GM18498 (cell line): ENCODE measurements around the gene ARL15.

ENCODE experiments used
- ATAC-seq: cut with Tn5 transposase; IDR thresholded peaks from one replicate; pipeline ENCODE4 v1.9.1; 2021; ENCODE audit warnings: mild to moderate bottlenecking, moderate library complexity; ENCODE audit not compliant: unreplicated experiment

The ARL15 gene

DNA sequence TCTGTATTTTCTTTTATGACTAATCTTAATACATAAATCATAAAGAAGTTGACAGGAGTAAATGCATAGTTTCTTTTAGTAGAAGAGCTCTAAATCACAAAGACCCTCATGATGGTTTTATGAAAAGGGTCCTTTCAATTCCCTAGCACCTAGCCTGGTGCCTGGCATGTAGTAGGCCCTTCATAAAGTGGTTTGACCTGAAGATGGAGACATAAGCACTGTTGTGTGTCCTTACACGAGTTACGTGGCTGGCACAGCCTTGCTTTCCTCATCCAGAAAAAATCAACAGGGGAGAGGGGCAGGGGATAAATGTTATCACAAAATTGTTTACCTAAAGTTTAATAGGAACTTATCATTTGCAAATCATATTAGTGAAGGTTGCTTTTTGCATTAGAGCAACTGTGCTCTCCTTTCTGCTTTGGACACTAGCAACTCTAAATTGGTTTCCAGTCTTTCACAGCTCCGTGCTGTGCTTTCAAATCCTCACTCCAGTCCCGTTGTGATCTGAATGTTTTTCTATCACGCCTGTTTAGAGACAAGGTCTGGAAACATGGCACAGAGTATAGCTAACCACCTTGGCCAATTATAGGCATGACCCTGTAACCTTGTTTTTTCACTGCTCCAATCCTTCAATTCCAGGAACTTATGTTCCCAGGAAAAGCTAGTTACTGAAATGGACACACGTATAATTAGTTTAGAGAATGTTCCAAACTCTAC, 55.7 kb downstream of the ARL15 start:
- no peak for ATAC-seq

GRCh38 chr5:54251981-54252380, 58.4 kb downstream of the ARL15 start:
- no peak for ATAC-seq

- ATAC-seq = peak; percentile 52
Observed at GRCh38 chr5:54249210-54250028, 61.0 kb downstream of the ARL15 start.

DNA sequence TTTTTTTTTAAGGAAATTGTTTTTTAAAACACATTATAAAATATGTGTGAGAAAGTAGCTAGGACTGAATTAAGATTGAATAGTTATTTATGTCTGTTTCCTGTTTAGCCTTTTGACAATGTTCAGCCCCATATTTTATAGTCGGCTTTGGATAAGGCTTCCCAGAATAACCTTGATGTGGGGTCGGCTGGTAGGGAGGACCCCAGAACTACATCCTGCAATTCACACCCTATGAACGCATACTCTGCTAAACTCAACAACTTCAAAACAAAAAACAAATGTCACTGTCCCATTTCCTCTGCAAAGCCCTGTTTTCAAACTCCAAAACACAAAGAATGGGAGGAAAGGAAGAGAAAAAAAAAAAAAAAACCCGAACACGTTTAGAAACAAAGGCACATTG, 63.1 kb downstream of the ARL15 start:
- no peak for ATAC-seq

GRCh38 chr5:54243483-54244080, 66.8 kb downstream of the ARL15 start:
- peak; percentile 54 for ATAC-seq

- no peak for ATAC-seq
Observed at GRCh38 chr5:54242297-54242696, 68.1 kb downstream of the ARL15 start.

DNA sequence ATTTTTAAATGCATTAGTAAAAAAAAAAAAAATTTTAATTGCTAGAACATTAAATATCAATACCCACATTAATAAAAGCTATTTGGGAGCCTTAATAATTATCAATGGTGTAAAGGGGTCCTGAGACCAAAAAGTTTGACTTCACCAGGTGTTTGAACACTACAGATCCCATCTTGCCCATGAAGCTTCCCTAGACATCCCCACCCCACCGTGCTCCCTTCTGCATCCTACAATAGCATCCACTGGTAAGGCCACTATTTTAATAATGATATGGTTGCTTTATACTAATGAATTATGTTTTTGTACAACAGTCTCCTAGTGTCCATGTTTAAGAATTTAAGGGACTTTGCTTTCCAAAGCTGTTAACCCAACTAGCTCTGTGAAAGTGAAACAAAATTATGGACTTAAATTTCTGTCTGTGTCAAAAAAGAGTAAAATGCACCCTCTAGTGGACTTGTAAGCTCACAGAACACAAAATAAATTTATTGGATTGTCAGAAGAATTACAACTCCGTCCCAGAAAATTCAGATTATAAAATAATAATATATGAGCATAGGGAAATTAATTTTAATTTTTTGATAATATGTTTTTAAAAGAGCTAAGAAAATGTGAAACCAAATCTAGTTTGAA, 76.0 kb downstream of the ARL15 start:
- ATAC-seq = peak; percentile 71

DNA sequence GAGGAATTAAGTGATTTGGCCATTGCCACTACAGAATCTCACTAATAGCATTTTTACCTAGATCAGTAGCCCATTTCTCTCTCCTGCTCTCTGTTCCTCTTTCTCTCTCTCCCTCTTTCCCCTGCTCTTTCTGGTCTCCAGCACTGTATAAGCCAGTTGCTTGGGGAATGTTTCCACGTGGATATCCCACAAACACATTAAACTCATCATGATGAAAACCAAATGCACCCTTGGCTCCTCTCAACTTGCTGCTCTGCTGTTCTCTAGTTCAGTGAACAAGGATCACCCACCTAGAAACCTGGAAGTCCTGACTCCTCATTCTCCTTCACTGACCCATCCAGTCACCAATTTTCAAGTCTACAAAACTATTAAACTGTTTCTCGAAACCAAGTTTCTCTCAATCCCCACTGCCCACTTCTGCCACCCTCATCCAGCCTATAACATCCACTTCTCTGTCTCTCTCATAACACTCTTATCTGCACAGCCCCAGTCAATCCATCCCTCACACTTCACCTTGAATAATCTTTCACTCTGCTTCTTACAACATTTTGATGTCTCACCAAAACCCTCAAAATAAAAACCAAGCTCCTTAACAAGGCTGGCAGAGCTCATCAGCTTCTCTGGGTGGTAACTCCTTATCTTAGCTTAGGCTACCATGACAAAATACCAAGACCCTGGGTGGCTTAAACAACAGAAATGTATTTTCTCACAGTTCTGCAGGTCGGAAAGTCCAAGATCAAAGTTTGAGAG, 79.3 kb downstream of the ARL15 start:
- ATAC-seq = no peak

DNA sequence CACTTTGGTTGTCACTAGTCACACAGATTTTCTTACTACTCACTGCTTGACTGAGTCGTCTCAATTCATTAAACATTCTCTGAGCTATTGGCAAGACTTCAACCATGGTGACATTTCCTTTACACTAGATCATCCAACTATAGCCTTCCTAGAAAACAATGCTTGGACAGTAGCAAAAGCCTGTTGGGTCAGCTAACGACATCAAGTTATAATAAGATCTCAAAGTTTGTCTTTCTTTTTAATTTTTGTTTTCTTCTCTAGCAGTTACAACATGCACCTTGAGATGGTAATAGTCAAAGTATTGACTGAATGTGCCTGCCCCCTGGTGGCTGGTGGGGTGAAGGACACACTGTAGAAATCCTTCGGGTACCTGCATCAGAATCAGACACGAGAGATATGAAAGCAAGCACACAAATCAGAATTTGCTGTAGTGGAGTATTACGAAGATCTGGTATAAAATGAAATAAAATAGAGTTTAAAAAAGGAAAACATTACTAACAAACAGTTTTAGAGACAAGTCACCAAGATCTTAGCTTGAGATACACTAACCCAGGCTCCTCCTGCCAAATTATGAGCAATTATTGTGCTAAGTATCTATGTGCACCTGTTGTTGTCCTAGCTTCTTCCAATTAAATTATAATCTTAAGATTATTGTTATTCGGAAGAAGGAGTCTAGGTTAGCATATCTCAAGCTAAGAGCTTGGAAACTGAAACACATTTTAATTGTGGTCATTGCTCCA, 81.2 kb downstream of the ARL15 start:
- ATAC-seq = peak; percentile 96

GRCh38 chr5:54227759-54228158, 82.6 kb downstream of the ARL15 start:
- ATAC-seq = no peak

DNA sequence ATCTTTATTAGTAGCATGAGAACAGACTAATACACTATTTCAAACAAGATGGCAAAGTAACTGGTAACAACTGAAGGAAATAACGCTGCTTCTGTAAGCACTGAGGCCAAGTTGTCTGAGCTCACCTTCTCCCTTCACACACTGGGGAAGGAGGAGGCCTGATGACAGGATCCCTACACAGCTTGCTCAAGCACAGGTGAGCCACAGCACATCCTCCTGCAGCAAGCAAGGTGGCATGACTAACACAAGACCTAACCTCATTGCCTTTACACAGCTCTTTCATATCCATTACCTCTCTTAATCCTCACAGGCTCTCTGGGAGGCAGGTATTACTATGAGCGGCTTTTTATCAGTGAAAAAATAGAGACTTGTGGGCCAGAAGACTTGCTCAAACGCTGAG, 83.3 kb downstream of the ARL15 start:
- ATAC-seq = no peak

DNA sequence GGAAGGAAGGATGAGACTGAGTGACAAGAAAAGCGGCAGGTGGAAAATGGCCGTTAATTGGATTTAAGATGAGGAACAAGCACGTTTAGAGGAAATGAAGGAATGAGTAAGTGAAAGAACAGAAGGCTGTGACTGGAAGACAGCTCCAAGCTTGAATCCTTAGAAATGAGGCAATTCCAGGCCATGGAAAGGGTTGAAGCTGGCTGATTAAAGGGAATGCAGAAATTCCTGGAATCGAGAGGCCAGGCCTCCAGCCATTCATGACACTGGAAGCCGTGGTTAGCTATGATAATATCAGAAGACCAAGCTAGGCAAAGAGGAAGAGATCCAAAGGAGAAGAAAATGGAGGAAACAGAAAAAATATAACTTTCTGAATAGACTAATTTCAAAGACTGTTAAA, 84.2 kb downstream of the ARL15 start:
- no peak for ATAC-seq

DNA sequence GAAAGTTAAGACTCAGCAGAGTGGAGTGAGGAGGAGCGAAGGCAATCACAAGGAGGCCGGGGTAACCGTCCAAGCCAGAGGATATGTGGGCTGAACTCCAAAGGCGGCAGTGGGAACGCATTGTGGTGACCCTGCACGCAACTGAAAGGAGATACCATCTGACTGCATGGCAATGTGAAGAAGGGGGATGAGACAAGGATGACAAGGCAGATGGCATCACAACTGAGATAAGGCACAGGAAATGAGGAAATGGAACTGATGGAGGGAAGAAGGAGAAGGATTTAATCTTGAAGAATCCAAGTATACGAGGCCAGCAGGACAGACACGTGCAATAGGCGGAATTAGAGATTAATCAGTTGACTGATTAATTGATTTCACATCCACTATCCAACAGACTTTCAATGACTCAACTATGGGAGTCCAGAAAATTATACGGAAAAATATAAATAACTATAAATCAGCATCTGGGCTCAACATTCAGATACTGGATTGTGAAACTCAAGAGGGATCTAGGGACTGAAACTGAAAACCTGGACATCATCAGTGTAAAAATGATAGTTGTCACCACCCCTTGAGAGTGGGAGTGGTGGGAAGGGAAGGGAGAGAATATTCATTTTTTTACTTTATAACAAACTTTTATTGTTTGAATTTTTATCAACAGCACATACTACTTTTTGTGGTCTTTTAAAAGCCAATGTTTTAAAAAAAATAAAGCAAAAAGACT, 86.1 kb downstream of the ARL15 start:
- ATAC-seq = no peak

DNA sequence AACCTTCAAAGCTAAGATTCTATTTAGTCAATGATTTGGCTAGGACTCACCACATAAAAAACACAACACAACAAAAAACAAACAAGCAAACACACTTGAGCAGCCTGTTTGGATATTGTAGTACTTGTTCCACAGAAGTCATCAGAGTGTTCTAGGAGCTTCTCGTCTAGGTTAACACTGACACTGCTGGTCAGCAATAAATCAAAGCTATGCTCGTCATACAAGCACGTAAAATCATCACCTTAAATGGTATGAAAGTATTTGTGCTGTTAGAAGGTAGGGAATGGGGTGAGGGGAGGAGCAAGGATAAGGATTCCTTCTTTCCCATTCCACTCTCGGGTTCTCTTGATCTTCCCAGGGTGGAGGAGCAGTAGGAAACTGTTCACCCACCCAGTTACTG, 88.0 kb downstream of the ARL15 start:
- ATAC-seq = no peak

DNA sequence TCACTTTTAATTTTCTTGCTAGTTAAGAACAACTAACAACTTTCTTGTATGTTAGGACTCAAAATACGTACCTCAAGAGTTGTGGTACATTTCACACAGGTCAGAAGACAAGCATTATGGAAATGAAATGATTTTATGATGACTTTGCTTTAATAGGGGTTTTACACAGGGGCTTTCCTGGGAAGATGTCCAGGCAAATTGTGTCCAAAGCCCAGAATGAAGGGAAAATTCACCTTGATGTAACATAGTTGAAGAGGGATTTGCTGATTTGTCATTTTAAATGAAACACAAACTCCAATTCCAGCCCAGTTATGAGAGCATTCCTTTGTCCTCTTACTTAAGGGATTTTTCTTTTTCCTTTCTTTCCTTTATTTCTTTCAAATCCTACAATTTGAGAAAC, 89.2 kb downstream of the ARL15 start:
- no peak for ATAC-seq

DNA sequence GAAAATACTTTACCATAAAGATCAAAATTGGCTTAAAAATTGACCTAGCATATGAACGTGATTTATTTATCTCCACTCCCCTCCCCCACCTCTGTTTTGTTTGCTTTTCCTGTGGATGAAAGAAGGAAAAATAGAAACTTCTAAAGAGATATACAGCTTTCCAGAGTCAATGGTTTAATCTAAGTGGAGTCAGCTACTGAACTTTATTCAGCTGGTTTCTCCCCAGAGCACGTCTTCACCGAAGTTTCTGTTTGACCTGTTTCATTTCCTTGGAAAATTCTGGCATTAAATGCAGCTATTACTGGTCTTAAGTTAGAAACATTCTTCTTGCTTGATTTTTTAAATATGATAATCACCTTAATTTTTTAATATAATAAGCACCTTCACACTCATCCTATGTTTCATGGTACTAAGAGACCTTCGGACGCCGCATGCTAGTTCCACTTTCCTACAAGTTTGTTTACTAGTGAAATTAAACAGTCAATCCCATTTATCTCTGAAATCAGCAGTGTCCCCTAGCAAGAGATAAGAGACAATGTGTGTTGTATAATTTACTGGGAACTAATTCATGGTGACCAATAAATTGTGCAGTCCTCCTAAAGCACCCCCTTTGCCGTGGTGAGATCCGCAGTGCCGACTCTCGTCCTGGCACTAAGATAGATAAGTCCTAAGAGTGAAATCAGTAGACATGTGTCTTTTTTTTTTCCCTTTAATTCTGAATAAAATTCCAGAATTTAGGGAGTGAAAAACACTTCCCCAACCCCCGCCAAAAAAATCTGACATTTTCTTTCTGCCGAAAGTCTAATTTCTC, 89.9 kb downstream of the ARL15 start:
- ATAC-seq = no peak

- ATAC-seq = peak; percentile 56
Observed at GRCh38 chr5:54217826-54218503, 92.4 kb downstream of the ARL15 start.

- ATAC-seq = no peak
Observed at GRCh38 chr5:54215233-54215736, 95.1 kb downstream of the ARL15 start.
